Measurements from ENCODE around the gene FTCDNL1. TPM values are rescaled to one million over a fixed set of nuclear protein-coding genes. Genes with fewer than 3 reads are reported as not detected.

The FTCDNL1 gene
- polyA plus RNA-seq, 1 donor, result 1.2 TPM

GRCh38 chr2:199791326-199791725 is 59.7 kb downstream of the FTCDNL1 start:
- no peak for DNase-seq

GRCh38 chr2:199784512-199784911 is 66.5 kb downstream of the FTCDNL1 start:
- DNase-seq, result no peak

GRCh38 chr2:199779589-199779988 is 71.4 kb downstream of the FTCDNL1 start:
- no peak for DNase-seq

GRCh38 chr2:199778655-199779054 is 72.3 kb downstream of the FTCDNL1 start:
- no peak for DNase-seq

GRCh38 chr2:199777916-199778315 is 73.1 kb downstream of the FTCDNL1 start:
- no peak for DNase-seq

GRCh38 chr2:199777315-199777714 is 73.7 kb downstream of the FTCDNL1 start:
- no peak for DNase-seq

GRCh38 chr2:199775267-199775666 is 75.7 kb downstream of the FTCDNL1 start:
- no peak for DNase-seq

GRCh38 chr2:199772035-199772976 is 78.7 kb downstream of the FTCDNL1 start:
- no peak for DNase-seq

- DNase-seq, result no peak
Measured at GRCh38 chr2:199770716-199771115, 80.3 kb downstream of the FTCDNL1 start.

GRCh38 chr2:199765646-199766045 is 85.3 kb downstream of the FTCDNL1 start:
- DNase-seq, result no peak

- no peak for DNase-seq
Measured at GRCh38 chr2:199764273-199764800, 86.7 kb downstream of the FTCDNL1 start.

- DNase-seq, result no peak
Measured at GRCh38 chr2:199762963-199763362, 88.0 kb downstream of the FTCDNL1 start.

- no peak for DNase-seq
Measured at GRCh38 chr2:199760574-199760973, 90.4 kb downstream of the FTCDNL1 start.

- no peak for DNase-seq
Measured at GRCh38 chr2:199757233-199757870, 93.6 kb downstream of the FTCDNL1 start.

- no peak for DNase-seq
Measured at GRCh38 chr2:199756743-199757142, 94.2 kb downstream of the FTCDNL1 start.

- no peak for DNase-seq
Measured at GRCh38 chr2:199756211-199756610, 94.8 kb downstream of the FTCDNL1 start.

GRCh38 chr2:199754766-199755165 is 96.2 kb downstream of the FTCDNL1 start:
- no peak for DNase-seq

- DNase-seq, result no peak
Measured at GRCh38 chr2:199751492-199752120, 99.4 kb downstream of the FTCDNL1 start.

GRCh38 chr2:199749571-199749970 is 101.4 kb downstream of the FTCDNL1 start:
- no peak for DNase-seq

- DNase-seq, result no peak
Measured at GRCh38 chr2:199744724-199745123, 106.3 kb downstream of the FTCDNL1 start.

- DNase-seq, result no peak
Measured at GRCh38 chr2:199744260-199744659, 106.7 kb downstream of the FTCDNL1 start.

GRCh38 chr2:199743415-199744120 is 107.4 kb downstream of the FTCDNL1 start:
- no peak for DNase-seq

Data from left kidney (tissue), 2 donors.